Liver (tissue), 9 donors: ENCODE results near the gene BUD13. TPM values are rescaled to one million over a fixed set of nuclear protein-coding genes. Genes with fewer than 3 reads are reported as not detected.

Source experiments
- DNase-seq: peaks from one replicate; pipeline ENCODE4 v3.0.0-alpha.2; 2017; ENCODE audit warnings: low spot score
- H3K27ac ChIP-seq, 2 donors: one replicate each; pipeline ENCODE4 v1.7.0; 2013; ENCODE audit warnings: inconsistent platforms in 2 of 2, low read length in 2 of 2, control low read depth in 1 of 2, low read depth in 1 of 2, mild to moderate bottlenecking in 1 of 2
- H3K27me3 ChIP-seq, 4 donors: one replicate each; pipeline versions ENCODE4 v1.6.1 to v1.7.0; 2013; ENCODE audit warnings: low read length in 3 of 4, inconsistent platforms in 1 of 4, mild to moderate bottlenecking in 1 of 4, moderate library complexity in 1 of 4; ENCODE audit not compliant: control insufficient read depth in 4 of 4, insufficient read depth in 4 of 4
- H3K36me3 ChIP-seq, 4 donors: one replicate each; pipeline versions ENCODE4 v1.6.1 to v1.7.0; 2013; ENCODE audit warnings: low read length in 3 of 4, mild to moderate bottlenecking in 3 of 4, low read depth in 1 of 4, moderate library complexity in 1 of 4; ENCODE audit not compliant: control insufficient read depth in 4 of 4, insufficient read depth in 3 of 4
- H3K4me1 ChIP-seq, 4 donors: one replicate each; pipeline versions ENCODE4 v1.6.1 to v1.7.0; 2013; ENCODE audit warnings: low read length in 3 of 4, mild to moderate bottlenecking in 3 of 4, moderate library complexity in 1 of 4; ENCODE audit not compliant: control insufficient read depth in 4 of 4, insufficient read depth in 4 of 4
- H3K4me3 ChIP-seq, 3 donors: one replicate each; pipeline versions ENCODE4 v1.6.1 to v1.7.0; 2013; ENCODE audit warnings: low read length in 3 of 3, control low read depth in 1 of 3, low read depth in 1 of 3, mild to moderate bottlenecking in 1 of 3
- H3K9ac ChIP-seq, 2 donors: one replicate each; pipeline ENCODE4 v1.7.0; 2013; ENCODE audit warnings: low read length in 2 of 2, mild to moderate bottlenecking in 2 of 2, moderate library complexity in 2 of 2, control low read depth in 1 of 2, low read depth in 1 of 2
- H3K9me3 ChIP-seq, 4 donors: one replicate each; pipeline versions ENCODE4 v1.6.1 to v1.7.0; 2013; ENCODE audit warnings: low read length in 3 of 4; ENCODE audit not compliant: control insufficient read depth in 4 of 4
- ATF3 ChIP-seq: IDR thresholded peaks from 2 replicates; pipeline ENCODE4 v1.6.1; 2016; ENCODE audit warnings: antibody characterized with exemption
- CTCF ChIP-seq: fragments of 150-350 bp; IDR thresholded peaks from 2 replicates; pipeline ENCODE4 v1.5.1; 2017; ENCODE audit warnings: improper control_type of control experiment, low read depth, low read length; ENCODE audit not compliant: missing input control
- EGR1 ChIP-seq, 2 donors: IDR thresholded peaks; 2 replicates each; pipeline ENCODE4 v1.6.1; 2016 to 2018; ENCODE audit warnings: antibody characterized with exemption in 2 of 2, low read depth in 2 of 2
- FOXA1 ChIP-seq: IDR thresholded peaks from 2 replicates; pipeline ENCODE4 v1.6.1; 2016; ENCODE audit warnings: antibody characterized with exemption
- FOXA2 ChIP-seq: IDR thresholded peaks from 2 replicates; pipeline ENCODE4 v1.6.1; 2016; ENCODE audit warnings: antibody characterized with exemption
- GABPA ChIP-seq, 2 donors: IDR thresholded peaks in 1 of 2; conservative IDR thresholded peaks in 1 of 2; 2 replicates each; pipeline ENCODE4 v1.6.1; 2016; ENCODE audit warnings: antibody characterized with exemption in 2 of 2, mild to moderate bottlenecking in 1 of 2, moderate library complexity in 1 of 2
- HNF4A ChIP-seq, 2 donors: conservative IDR thresholded peaks; 2 replicates each; pipeline ENCODE4 v1.6.1; 2016; ENCODE audit warnings: antibody characterized with exemption in 2 of 2, mild to moderate bottlenecking in 2 of 2
- HNF4G ChIP-seq: IDR thresholded peaks from 2 replicates; pipeline ENCODE4 v1.6.1; 2016; ENCODE audit warnings: antibody characterized with exemption
- JUND ChIP-seq, 2 donors: IDR thresholded peaks; 2 replicates each; pipeline ENCODE4 v1.6.1; 2016; ENCODE audit warnings: antibody characterized with exemption in 2 of 2
- MAX ChIP-seq: IDR thresholded peaks from 2 replicates; pipeline ENCODE4 v1.6.1; 2016; ENCODE audit warnings: antibody characterized with exemption
- NR2F2 ChIP-seq: IDR thresholded peaks from 2 replicates; pipeline ENCODE4 v1.6.1; 2016; ENCODE audit warnings: antibody characterized with exemption
- RAD21 ChIP-seq, 2 donors: IDR thresholded peaks; 2 replicates each; pipeline ENCODE4 v1.6.1; 2016; ENCODE audit warnings: antibody characterized with exemption in 2 of 2, mild to moderate bottlenecking in 2 of 2
- REST ChIP-seq: IDR thresholded peaks from 2 replicates; pipeline ENCODE4 v1.6.1; 2016; ENCODE audit warnings: antibody characterized with exemption, mild to moderate bottlenecking
- RXRA ChIP-seq, 2 donors: IDR thresholded peaks; 2 replicates each; pipeline ENCODE4 v1.6.1; 2017 to 2018; ENCODE audit warnings: antibody characterized with exemption in 2 of 2, mild to moderate bottlenecking in 1 of 2
- SP1 ChIP-seq: IDR thresholded peaks from 2 replicates; pipeline ENCODE4 v1.6.1; 2018; ENCODE audit warnings: antibody characterized with exemption, mild to moderate bottlenecking
- TAF1 ChIP-seq: conservative IDR thresholded peaks from 2 replicates; pipeline ENCODE4 v1.6.1; 2016; ENCODE audit warnings: antibody characterized with exemption, mild to moderate bottlenecking
- YY1 ChIP-seq: IDR thresholded peaks from 2 replicates; pipeline ENCODE4 v1.6.1; 2016; ENCODE audit warnings: antibody characterized with exemption, mild to moderate bottlenecking
- ZBTB33 ChIP-seq: IDR thresholded peaks from 2 replicates; pipeline ENCODE4 v1.6.1; 2016; ENCODE audit warnings: antibody characterized with exemption
- WGBS: extraction: QIAGEN DNeasy Blood & Tissue Kit; methylation state at CpG from one replicate; pipeline ENCODE4 v1.1.7; 2013; 5-methylcytosine and 5-hydroxymethylcytosine counted together
- polyA plus RNA-seq, 2 donors: library from polyadenylated mRNA; stranded (reverse) in 1 of 2; unstranded in 1 of 2; fragments of 200-250 nt in 1 of 2; fragments of >200 nt in 1 of 2; fragmentation: Nextera tagmentation in 1 of 2; extraction: Ambion mirVana in 1 of 2; gene quantifications; one replicate each; pipeline versions ENCODE4 v1.2.1 to v1.2.3, GENCODE V29; 2013 to 2015
- total RNA-seq, 2 donors: library from RNA; depleted of rRNA; stranded (reverse); fragments of >200 nt; gene quantifications; one replicate each; pipeline ENCODE4 v1.2.3, GENCODE V29; 2014
- donor health status: healthy.
- donor health status: healthy.
- donor health status: healthy.
- donor health status: healthy.
- donor health status: healthy.

The BUD13 gene
- total and polyA plus RNA-seq, 4 donors: 3.9 to 7.4 (median 5.1) TPM

- DNase-seq: no peak
- H3K36me3 ChIP-seq: no peaks in the 10 kb centered on the region
- H3K27me3 ChIP-seq: no peaks in the 10 kb centered on the region
- no peak overlapping the region for H3K4me3 ChIP-seq
- WGBS: 87% methylated on average over 3 of the region's 3 CpGs
- no peaks in the 10 kb centered on the region for H3K9me3 ChIP-seq
- no peak overlapping the region for H3K27ac ChIP-seq
- peaks cover 14 to 66% (median 49%) of the 10 kb centered on the region in 4 donors for H3K4me1 ChIP-seq
- H3K9ac ChIP-seq: no peak overlapping the region
- no peak for TF ChIP-seq TAF1
- TF ChIP-seq REST: no peak
- no peak for TF ChIP-seq GABPA (IDR thresholded peaks at IDR 0.05 in 1 of 2, conservative IDR thresholded peaks at IDR 0.05 in 1 of 2)
These were observed 38.4 kb upstream of the BUD13 start for GRCh38 chr11:116811194-116811593.

- no peak for DNase-seq
- 29% methylated on average over 14 of the region's 14 CpGs for WGBS
- no peaks in the 10 kb centered on the region for H3K36me3 ChIP-seq
- H3K27ac ChIP-seq: peak overlapping the region; percentile 92 to 94
- H3K4me1 ChIP-seq: peaks cover 18 to 46% (median 39%) of the 10 kb centered on the region in 4 donors
- H3K27me3 ChIP-seq: no peaks in the 10 kb centered on the region
- no peaks in the 10 kb centered on the region for H3K9me3 ChIP-seq
- peak overlapping the region; percentile 49 to 60 for H3K9ac ChIP-seq
- peak overlapping the region in 2 of 3 donors; percentile 25 to 41 for H3K4me3 ChIP-seq
- TF ChIP-seq RAD21 (IDR thresholded peaks at IDR 0.05) (peak; percentile 24 to 50), HNF4G (peak; percentile 100), FOXA2 (peak; percentile 94), HNF4A (conservative IDR thresholded peaks at IDR 0.05) (peak; percentile 95 to 100), RXRA (IDR thresholded peaks at IDR 0.05) (peak; percentile 89 to 97), FOXA1 (peak; percentile 92), JUND (IDR thresholded peaks at IDR 0.05) (peak; percentile 89 to 92), CTCF (no peak), ATF3 (peak; percentile 67), MAX (peak; percentile 40), EGR1 (IDR thresholded peaks at IDR 0.05; ENCODE audit: low read depth in 2 of 2) (no peak), YY1 (peak; percentile 64), TAF1 (peak; percentile 46), GABPA (IDR thresholded peaks at IDR 0.05 in 1 of 2, conservative IDR thresholded peaks at IDR 0.05 in 1 of 2) (no peak), REST (peak; percentile 10), SP1 (peak; percentile 96), ZBTB33 (peak; percentile 52), NR2F2 (peak; percentile 97)
These were observed 35.7 kb upstream of the BUD13 start for GRCh38 chr11:116808262-116809175.
